ENCODE data around the gene TRIM24.
"Not testable (repeated sequence)": the region's sequence is repeated elsewhere in the genome, so short reads cannot be mapped to it uniquely, and the experiment has no call there.

Gene TRIM24

DNA sequence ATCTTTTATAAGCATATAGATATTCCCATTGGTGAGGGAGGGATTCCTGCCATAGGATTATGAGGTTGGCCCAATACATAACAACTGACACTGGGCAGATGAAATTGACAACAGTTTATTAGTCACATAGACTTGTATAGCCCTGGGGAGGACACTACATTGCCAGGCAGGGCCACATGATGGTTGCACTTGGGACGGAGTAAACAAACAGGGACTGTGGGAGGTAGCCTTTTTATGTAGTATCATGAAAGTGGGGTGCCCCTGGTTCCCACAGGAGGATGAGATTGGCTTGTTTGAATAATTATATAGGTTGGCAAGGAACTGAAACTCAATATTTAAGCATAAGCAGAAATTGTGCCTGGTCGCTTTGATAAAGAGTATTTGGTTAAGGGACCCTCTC is 23.5 kb downstream of the TRIM24 start:
- Histone ChIP-seq H3K9me2 (replicated peaks; ENCODE audit: low read depth, low read length) (no peaks in the 10 kb centered on the region), H3K4me1 (ENCODE audit: insufficient read depth, low read length, poor library complexity, severe bottlenecking) (peaks cover 6% of the 10 kb centered on the region), H3K36me3 (ENCODE audit: insufficient read depth, low read length) (peaks cover 3% of the 10 kb centered on the region; the same call in 1 of the 2 replicates), H3K9ac (ENCODE audit: low read depth, low read length, poor library complexity, severe bottlenecking) (no peak overlapping the region), H3K79me2 (ENCODE audit: insufficient read depth, low read length) (peaks cover 94% of the 10 kb centered on the region), H4K20me1 (ENCODE audit: insufficient read depth, low read length, poor library complexity, severe bottlenecking) (peaks cover 69% of the 10 kb centered on the region), H3K4me2 (ENCODE audit: low read depth, low read length, poor library complexity, severe bottlenecking) (no peak overlapping the region), H3K4me3 (ENCODE audit: low read length, poor library complexity, severe bottlenecking) (no peak overlapping the region), H3F3A (ENCODE audit: low read depth) (peaks cover 3% of the 10 kb centered on the region; the same call in 1 of the 2 replicates), H3K9me3 (ENCODE audit: insufficient read depth, low read depth, low read length) (no peaks in the 10 kb centered on the region), H3K27me3 (ENCODE audit: insufficient read depth, low read length, poor library complexity, severe bottlenecking) (no peaks in the 10 kb centered on the region), H2AFZ (ENCODE audit: low read length) (no peak overlapping the region)
- TF ChIP-seq, protein P1, sequence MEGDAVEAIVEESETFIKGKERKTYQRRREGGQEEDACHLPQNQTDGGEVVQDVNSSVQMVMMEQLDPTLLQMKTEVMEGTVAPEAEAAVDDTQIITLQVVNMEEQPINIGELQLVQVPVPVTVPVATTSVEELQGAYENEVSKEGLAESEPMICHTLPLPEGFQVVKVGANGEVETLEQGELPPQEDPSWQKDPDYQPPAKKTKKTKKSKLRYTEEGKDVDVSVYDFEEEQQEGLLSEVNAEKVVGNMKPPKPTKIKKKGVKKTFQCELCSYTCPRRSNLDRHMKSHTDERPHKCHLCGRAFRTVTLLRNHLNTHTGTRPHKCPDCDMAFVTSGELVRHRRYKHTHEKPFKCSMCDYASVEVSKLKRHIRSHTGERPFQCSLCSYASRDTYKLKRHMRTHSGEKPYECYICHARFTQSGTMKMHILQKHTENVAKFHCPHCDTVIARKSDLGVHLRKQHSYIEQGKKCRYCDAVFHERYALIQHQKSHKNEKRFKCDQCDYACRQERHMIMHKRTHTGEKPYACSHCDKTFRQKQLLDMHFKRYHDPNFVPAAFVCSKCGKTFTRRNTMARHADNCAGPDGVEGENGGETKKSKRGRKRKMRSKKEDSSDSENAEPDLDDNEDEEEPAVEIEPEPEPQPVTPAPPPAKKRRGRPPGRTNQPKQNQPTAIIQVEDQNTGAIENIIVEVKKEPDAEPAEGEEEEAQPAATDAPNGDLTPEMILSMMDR (conservative IDR thresholded peaks at IDR 0.05; ENCODE audit: low read length) = no peak
- TF ChIP-seq EZH2phosphoT487 (IDR thresholded peaks at IDR 0.05; ENCODE audit: borderline replicate concordance) = no peak

DNA sequence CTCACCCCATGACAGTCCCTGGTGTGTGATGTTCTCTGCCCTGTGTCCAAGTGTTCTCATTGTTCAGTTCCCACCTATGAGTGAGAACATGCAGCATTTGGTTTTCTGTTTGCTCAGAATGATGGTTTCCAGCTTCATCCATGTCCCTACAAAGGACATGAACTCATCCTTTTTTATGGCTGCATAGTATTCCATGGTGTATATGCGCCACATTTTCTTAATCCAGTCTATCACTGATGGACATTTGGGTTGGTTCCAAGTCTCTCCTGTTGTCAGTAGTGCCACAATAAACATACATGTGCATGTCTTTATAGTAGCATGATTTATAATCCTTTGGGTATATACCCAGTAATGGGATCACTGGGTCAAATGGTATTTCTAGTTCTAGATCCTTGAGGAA is 25.4 kb downstream of the TRIM24 start:
- not testable (repeated sequence) for H3K4me2 ChIP-seq (ENCODE audit: low read depth, low read length, poor library complexity, severe bottlenecking); H3F3A ChIP-seq (ENCODE audit: low read depth); H3K9ac ChIP-seq (ENCODE audit: low read depth, low read length, poor library complexity, severe bottlenecking); H3K4me1 ChIP-seq (ENCODE audit: insufficient read depth, low read length, poor library complexity, severe bottlenecking); H2AFZ ChIP-seq (ENCODE audit: low read length); H3K9me3 ChIP-seq (ENCODE audit: insufficient read depth, low read depth, low read length); H3K27me3 ChIP-seq (ENCODE audit: insufficient read depth, low read length, poor library complexity, severe bottlenecking); H3K4me3 ChIP-seq (ENCODE audit: low read length, poor library complexity, severe bottlenecking); H3K36me3 ChIP-seq (ENCODE audit: insufficient read depth, low read length); H3K9me2 ChIP-seq (replicated peaks; ENCODE audit: low read depth, low read length)
- peaks cover 94% of the 10 kb centered on the region for H3K79me2 ChIP-seq (ENCODE audit: insufficient read depth, low read length)
- peaks cover 65% of the 10 kb centered on the region for H4K20me1 ChIP-seq (ENCODE audit: insufficient read depth, low read length, poor library complexity, severe bottlenecking)

DNA sequence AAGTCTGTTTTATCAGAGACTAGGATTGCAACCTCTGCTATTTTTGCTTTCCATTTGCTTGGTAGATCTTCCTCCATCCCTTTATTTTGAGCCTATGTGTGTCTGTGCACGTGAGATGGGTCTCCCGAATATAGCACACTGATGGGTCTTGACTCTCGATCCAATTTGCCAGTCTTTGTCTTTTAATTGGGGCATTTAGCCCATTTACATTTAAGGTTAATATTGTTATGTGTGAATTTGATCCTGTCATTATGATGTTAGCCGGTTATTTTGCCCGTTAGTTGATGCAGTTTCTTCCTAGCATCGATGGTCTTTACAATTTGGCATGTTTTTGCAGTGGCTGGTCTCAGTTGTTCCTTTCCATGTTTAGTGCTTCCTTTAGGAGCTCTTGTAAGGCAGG is 29.1 kb downstream of the TRIM24 start:
- H3F3A ChIP-seq (ENCODE audit: low read depth); H3K4me3 ChIP-seq (ENCODE audit: low read length, poor library complexity, severe bottlenecking); H3K4me1 ChIP-seq (ENCODE audit: insufficient read depth, low read length, poor library complexity, severe bottlenecking); H3K4me2 ChIP-seq (ENCODE audit: low read depth, low read length, poor library complexity, severe bottlenecking); H3K9ac ChIP-seq (ENCODE audit: low read depth, low read length, poor library complexity, severe bottlenecking); H3K9me3 ChIP-seq (ENCODE audit: insufficient read depth, low read depth, low read length); H2AFZ ChIP-seq (ENCODE audit: low read length); H3K27me3 ChIP-seq (ENCODE audit: insufficient read depth, low read length, poor library complexity, severe bottlenecking); H3K36me3 ChIP-seq (ENCODE audit: insufficient read depth, low read length); H3K9me2 ChIP-seq (replicated peaks; ENCODE audit: low read depth, low read length): not testable (repeated sequence)
- peaks cover 64% of the 10 kb centered on the region for H4K20me1 ChIP-seq (ENCODE audit: insufficient read depth, low read length, poor library complexity, severe bottlenecking)
- H3K79me2 ChIP-seq (ENCODE audit: insufficient read depth, low read length) = peaks cover 95% of the 10 kb centered on the region

DNA sequence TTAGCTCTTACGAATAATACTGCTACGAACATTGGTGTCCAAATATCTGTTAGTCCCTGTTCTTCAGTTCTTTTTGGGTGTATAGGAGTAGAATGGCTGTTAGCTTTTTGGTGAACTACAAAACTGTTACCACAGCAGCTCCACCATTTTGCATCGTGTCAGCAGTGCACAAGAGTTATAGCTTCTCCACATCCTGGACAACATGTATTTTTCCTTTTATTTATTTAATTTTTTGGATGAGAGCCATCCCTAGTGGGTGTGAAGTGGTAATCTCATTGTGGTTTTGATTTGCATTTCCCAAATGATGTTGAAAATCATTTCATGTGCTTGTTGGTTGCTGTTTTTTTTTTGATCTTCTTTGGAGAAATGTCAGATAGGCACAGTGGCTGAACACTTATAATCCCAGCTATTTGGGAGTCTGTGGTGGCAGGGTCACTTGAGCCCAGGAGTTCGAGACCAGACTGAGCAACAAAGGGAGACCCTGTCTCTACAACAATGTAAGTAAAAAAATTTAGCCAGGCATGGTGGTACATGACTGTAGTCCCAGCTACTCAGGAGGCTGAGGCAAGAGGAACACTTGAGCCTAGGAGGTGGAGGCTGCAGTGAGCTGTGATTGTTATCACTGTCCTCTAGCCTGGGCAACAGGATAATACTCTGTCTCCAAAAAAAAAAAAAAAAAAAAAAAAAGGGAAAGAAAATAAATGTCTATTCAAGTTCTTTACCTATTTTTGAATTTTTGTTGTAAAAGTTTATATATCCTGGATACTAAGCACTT is 31.7 kb downstream of the TRIM24 start:
- no peaks in the 10 kb centered on the region for H3K9me3 ChIP-seq (ENCODE audit: insufficient read depth, low read depth, low read length)
- H3K4me1 ChIP-seq (ENCODE audit: insufficient read depth, low read length, poor library complexity, severe bottlenecking) = peaks cover 4% of the 10 kb centered on the region
- H3K9me2 ChIP-seq (replicated peaks; ENCODE audit: low read depth, low read length) = no peaks in the 10 kb centered on the region
- TF ChIP-seq EZH2phosphoT487 (IDR thresholded peaks at IDR 0.05; ENCODE audit: borderline replicate concordance) = no peak
- TF ChIP-seq, protein P1 (conservative IDR thresholded peaks at IDR 0.05; ENCODE audit: low read length) = no peak
- peaks cover 95% of the 10 kb centered on the region for H3K79me2 ChIP-seq (ENCODE audit: insufficient read depth, low read length)
- no peak overlapping the region for H2AFZ ChIP-seq (ENCODE audit: low read length)
- H3K4me3 ChIP-seq (ENCODE audit: low read length, poor library complexity, severe bottlenecking) = no peak overlapping the region
- H3F3A ChIP-seq (ENCODE audit: low read depth) = no peaks in the 10 kb centered on the region
- no peaks in the 10 kb centered on the region for H3K27me3 ChIP-seq (ENCODE audit: insufficient read depth, low read length, poor library complexity, severe bottlenecking)
- H3K9ac ChIP-seq (ENCODE audit: low read depth, low read length, poor library complexity, severe bottlenecking) = no peak overlapping the region
- H4K20me1 ChIP-seq (ENCODE audit: insufficient read depth, low read length, poor library complexity, severe bottlenecking) = peaks cover 82% of the 10 kb centered on the region
- no peak overlapping the region for H3K4me2 ChIP-seq (ENCODE audit: low read depth, low read length, poor library complexity, severe bottlenecking)
- peaks cover 7% of the 10 kb centered on the region; the same call in 1 of the 2 replicates for H3K36me3 ChIP-seq (ENCODE audit: insufficient read depth, low read length)
